HG03575 (cell line): ENCODE results near the gene MACROH2A1.

ENCODE experiments used
- ATAC-seq: cut with Tn5 transposase; IDR thresholded peaks from one replicate; pipeline ENCODE4 v1.9.1; 2021; ENCODE audit not compliant: unreplicated experiment, insufficient number of reproducible peaks, low FRiP score; ENCODE audit errors: extremely low read depth

The MACROH2A1 gene

DNA sequence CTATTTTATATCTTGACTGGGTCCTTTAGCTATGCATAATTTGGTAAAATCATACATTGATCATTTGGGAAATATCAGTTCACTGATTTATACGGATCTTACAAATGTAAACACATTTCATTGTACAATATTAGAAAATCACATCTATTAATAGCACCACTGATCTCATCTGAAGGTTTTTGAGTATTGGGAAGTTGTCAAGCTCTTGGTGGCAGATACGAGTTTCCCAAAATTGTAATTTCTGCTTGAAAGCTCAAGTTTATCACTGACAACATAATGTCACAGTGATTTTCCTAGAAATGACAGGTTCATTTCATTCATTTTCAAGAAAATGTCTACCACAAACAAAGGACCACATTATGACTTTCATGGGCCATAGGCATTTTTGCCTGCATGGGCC is 3.0 kb upstream of the MACROH2A1 start:
- ATAC-seq = no peak

DNA sequence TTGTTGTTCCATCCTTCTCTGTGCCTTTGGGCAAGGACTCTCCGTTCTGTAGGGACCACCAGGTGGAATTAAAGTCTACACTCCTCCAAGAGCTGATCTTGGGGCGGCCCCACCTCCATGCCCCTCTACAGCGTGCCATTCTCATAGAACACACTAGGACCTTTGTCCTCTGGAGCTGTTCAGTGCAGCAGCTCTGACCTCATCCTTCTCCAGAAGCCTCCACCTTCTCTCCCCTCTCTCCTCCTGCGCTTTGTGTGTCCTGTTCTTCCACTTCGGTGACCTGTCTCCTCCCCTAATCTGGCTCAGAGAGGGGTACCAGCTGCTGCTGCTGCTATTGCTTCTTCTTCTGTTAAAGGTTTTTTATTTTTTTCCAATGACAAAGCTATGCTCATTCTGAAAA is 1.8 kb upstream of the MACROH2A1 start:
- ATAC-seq = no peak

DNA sequence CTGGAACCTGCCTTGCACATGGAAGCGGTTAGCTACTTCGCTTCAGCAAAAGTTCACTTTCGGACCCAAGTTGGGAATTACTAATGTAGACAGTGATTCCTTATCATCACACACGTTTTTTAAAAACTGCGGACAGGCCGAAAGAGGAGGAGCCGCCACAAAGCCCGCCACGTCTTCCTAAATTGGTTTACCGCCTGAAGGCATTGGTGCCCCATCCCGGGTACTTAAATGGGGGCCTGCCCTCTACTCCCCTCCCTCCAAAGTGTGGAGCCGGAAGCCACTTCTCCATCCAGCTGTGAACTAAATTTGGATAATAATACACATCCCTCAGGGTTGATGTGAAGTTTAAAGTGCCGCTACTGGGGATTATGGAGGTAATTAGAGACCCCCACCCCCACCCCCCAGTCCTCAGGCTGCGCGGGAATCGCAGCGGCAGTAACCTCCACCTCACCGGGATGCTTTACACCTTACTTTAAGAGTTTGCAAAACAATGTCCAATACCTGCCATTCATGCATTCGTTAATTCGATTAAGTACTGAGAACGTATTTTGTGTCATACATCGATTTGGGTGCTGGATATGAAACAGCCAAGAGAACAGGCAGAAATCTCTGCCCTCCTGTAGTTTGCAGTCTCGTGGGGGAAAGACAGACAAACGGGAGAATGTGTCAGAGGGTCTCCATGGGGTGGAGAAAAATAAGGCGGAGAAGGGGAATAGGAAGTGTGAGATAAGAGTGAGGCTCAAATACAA is 937 bp upstream of the MACROH2A1 start:
- ATAC-seq = no peak

DNA sequence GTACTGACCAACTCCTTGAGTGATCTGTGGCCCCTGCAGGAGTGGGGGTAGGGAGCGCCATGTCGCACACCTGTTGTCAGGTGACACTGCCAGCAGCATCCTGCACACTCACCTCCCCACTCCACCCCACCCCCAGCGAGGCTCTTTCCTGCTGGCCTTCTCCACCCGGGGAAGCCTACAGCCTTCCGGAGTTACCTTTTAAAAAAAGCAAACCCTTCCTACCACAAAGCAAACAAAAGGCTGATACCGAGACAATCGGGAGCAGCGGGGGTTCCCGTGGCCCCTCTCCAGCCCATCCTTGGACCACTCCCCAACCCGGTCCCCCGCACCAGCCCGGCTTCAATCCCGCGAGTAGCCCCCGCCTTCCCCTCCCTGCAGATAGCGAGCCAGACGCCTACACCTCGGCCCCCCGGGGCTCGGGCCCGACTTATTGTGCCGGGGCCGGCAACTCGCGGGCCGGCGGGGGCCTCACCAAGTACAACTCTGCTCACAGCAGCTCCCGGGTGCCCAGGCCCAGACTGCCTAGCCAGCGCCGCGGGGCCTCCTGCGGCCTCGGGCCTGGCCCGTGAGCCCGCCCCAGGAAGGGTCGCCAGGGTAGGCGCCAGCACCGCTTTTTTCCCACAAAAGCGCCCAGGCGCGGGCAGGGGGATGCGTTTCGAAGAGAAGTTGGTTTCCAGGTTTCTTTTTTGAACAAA is 724 bp downstream of the MACROH2A1 start:
- no peak for ATAC-seq

DNA sequence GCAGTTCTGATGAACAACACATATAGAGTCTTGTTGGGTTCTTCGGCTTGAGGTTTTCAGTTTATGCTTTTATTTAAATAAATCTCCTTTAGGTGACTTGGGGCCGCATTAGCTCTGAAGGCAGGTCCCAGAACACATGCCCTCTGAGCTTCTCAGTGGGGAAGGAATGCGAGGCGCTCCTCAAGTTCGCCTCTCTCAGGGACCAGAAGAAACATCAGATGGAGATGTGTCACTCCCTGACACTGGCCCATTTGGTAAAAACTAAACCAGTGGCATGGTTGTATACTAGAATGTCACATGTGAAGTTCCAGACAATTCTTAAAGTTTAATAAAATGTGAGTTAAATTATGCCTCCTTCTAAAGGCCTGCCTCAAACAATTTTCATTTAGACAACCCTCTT is 1.9 kb downstream of the MACROH2A1 start:
- ATAC-seq = no peak

DNA sequence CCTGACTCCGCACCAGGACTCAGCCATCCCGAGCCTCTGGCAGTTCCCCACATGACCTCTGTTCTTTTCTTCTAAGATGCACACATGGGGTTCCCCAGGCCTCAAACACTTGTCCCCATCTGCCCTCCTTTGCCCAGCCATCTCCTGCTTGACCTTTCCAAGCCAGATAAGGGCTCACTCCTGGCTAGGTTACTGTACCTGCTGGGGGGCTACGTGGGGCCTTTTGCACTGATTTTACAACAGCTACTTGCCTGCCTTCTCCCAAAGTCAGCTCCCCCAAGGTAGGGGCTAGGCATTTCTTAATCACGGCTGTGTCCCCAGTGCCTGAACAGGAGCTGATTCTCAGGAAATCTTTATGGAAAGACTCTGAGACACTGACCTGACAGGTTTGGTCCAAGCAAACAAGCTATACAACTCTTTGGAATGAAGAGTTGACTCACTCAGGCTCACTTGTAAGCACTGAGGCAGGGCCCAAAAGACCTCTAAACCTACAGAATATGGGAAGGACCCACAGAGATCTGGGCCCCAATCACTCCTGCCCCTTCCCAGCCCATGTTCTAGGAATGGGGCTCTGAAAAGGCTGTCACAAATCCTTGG is 2.5 kb downstream of the MACROH2A1 start:
- no peak for ATAC-seq

DNA sequence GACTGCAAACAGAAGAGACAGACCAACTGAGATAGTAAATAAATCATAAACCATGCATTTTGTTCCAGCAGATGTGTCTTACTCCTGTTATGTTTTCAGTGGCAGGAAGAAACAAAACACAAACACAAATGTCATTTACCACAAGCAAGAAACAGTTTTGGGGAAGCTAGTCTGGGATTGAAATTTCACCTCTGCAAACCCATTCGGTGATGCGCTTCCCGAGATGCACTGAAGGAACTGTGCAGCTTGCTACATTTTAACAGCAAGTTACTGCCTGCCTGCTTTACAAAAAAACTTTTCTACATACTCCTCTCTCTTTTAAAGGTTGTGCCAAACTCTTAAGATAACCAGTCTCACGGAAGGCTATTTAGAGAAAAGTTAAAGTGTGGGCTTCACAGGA is 3.2 kb downstream of the MACROH2A1 start:
- no peak for ATAC-seq

DNA sequence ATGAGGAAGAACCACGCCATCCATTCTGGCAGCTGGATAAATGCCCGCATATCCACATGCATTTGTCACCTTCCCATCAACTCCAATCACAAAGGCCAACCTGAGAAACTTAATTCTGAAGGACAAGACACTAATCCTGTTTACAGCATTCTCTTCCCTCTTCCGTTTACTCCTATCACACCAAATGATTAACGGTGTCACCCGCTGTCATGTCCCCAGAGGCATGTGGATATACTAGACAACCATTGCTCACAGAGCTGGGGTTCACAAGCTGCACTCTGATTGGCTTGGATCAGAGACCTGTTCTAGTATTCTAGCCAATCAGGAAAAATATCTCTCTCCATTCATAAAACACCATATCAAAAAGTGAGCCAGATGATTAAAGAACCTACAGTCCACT is 3.6 kb downstream of the MACROH2A1 start:
- ATAC-seq = no peak

DNA sequence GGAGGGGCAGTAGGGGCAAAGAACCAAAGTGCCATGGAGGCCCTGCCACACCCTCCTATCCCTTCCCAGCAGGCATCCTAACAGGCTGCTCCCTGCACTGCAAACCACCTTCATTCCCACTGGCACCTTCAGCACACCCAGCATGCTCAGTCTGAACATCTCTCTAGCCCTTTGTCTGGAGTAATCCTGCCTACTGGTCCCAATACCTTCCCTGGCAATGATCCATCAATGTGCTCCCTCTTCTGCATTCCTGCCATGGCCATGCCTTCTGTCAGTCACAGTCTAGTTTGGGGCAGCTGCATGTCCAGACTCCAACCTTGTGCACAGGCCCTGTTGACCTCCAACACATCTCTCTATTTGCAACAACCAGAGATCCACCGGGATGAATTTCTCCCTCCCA is 4.9 kb downstream of the MACROH2A1 start:
- no peak for ATAC-seq

DNA sequence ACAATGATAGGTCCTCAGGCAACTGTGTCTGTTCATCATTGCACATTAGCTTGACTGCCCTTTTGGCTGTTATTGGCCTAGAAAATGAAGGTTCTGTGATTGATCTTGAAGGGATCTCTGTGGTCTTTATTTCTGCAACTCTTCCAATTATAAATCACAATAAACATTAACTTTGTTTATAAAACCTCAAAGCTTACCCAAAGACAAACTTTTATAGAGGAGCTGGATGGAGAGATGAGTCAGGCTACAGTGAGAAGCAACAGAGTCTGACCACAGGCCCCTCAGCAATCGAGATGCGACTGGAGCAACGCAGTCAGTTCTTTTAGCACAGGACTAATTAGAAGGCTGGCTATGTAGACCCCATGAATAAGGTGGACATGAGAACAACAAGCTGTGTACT is 5.3 kb downstream of the MACROH2A1 start:
- ATAC-seq = no peak

DNA sequence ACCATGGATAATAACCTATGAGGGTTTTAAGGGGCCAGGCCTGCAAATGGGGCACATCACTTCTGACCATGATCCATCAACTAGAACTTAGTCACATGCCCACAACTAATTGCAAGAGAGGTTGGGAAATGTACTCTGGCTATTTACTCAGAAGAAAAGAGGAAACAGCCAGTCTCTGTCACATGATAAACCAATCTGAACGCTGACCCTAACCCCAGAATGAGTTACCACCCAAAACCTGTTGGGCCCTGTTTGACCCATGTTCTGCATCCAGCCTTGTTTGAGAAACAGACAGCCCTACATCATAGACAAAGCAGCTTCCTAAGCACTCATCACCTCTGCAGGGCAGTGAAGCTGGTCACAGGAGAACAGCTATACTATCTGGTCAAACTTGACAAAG is 5.8 kb downstream of the MACROH2A1 start:
- ATAC-seq = no peak

DNA sequence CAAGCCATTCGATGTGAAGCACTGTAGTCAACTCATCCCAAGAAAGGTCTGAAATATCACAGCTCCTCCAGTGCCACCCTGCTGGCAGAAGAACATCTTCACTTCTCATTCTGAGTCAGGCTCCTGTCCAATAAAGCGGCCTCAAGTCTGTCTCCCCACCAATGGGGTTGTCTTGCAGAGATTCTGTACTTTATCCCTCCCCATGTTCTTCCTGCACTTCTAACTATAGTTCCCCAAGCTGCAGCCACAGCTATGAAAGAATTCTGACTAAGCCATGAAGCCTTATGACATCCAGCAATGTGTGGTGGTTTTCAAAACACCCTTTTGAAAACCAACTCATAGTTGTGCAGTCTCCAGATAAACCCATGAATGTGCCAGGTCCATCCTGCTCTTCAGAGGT is 6.8 kb downstream of the MACROH2A1 start:
- no peak for ATAC-seq

DNA sequence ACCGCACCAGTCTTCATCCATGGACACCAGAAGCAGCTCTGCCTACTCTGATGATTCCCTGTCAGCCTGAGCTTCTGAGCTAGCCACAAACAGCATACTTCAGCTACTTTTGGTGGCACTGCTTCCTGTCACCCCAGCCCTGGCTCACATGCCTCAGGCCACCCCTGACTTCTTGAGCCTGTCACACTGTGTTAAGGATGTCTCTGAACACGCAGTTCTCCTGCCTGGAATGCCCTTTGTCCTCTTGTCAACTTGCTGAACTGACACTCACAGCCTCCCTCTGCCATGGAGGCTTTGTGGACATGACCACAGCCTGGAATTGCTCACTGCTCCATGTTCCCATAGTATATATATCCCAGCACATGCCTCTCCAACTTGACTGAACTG is 7.2 kb downstream of the MACROH2A1 start:
- no peak for ATAC-seq

DNA sequence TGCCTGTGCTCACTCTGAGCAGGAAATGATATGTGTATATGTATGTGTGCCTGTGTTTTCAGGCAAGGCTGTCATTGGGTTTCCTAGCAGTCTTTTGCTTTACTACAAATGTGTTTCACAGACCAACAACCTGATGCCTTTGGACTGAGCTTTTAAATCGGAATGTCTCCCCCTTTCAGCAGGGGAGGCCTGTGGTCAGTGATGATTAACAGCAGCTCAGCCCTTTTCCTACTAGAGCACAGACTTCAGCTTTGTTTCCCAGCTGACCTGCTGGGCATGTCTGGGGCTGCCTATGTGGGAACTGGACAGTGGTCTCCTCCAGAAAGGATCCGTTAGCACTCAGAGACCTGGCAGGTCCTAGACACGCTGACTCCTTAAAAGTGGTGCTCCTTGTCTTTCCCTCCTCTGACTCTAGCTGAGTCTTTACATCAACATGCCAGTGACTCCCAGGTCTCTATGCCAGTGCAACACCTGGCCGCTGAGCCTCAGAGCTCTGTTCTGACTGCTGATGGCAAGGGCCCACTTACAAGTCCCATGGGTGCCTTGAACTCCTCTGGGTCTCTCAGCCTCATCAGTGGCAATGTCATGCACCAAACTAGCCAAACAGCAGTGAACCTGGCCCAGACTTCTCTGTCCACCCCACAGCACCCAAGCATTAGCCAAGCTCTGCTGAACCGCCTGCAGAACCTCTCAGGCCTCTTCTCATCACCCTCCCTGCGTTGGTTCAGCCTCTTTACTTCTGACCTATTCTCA is 7.7 kb downstream of the MACROH2A1 start:
- ATAC-seq = no peak

DNA sequence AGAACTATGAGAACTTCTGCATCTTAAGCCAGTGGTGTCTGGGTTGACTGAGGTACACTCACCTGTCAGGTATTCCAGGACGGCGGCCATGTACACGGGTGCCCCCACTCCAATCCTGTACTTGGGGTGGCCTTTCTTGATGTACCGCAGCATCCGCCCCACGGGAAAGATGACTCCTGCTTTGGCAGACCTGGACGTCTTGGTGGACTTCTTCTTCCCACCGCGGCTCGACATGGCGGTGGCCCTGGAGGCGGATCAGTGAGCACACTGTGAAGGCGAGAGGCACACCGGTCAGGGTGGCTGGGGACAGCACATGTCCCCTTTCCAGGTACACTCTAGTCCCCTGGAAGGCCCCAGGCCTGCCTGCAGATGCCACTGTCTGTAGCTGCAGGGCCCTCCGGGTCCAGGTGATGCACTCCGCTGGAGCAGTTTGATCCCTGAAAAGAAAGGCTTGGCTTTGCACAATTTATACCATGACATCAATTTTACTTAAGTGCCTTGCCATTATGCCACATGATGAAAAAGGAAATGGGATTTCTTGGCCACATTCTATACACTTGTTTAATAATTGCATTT is 10.1 kb downstream of the MACROH2A1 start:
- no peak for ATAC-seq

DNA sequence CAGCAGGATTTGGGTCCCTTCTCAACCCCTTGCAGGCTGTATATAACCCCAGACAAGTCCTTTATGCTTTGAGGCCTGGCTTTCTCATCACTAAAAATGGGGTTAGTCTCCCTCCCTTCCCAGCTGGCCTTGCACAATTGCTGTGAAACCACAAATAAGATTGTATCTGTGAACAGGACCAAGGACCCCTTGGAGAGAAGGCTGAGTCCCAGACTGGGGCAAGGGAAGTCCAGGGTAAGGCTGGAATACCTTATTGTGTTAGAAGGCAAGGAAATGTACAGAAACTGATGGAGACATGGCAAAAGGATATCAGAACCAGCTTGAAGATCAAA is 11.4 kb downstream of the MACROH2A1 start:
- no peak for ATAC-seq

DNA sequence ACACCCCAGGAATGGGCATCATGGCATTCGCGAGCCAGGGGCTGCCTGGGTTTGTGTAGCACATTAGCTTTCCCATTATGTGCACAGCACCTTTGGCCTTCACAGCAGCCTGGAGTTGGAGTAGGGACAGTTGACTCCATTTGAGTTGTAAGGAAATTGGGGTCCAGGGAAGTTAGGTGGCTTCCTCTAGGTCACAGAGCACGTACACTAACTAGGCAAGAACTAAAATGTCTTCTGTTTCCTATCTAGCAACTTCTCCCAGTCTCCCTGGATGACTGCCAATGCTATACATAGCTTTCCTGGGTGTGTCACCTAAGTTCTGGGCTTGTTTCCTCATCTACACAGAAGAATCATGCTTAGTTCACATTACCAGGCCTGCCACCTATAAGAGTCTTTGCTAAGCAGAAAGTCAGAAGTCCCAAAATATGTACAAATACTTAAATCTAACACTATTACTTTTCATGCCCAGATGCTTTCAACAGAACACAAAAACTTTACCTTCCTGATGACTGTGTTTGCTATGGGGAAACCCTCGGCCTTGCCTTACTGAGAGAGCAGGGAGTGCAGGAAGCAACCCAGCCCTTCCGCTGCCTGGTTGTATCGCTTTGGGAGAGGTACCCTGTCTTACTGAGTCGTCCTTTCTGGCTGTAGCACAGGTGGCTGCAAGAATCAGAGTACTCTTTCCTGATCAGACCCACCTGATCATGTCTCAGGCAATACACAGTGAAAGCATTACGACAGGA is 12.0 kb downstream of the MACROH2A1 start:
- ATAC-seq = no peak

DNA sequence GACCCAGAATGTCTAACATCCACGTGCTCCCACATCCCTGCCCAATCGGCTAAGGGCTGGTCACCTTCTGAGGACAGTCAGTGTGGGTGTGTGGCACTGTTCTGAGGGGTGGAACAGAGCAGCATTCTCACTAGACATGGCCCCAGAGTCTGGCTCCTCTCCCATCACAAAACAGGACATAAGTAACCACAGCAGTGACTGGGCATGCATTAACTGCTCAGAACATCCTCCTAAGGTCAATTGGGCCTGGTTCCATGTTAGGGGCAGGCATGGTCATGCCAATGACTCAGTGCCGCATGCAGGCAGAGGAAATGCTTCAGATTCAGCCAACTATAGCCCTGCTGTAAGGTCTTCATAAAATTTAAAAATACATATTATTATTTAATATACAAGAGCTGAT is 12.9 kb downstream of the MACROH2A1 start:
- no peak for ATAC-seq

DNA sequence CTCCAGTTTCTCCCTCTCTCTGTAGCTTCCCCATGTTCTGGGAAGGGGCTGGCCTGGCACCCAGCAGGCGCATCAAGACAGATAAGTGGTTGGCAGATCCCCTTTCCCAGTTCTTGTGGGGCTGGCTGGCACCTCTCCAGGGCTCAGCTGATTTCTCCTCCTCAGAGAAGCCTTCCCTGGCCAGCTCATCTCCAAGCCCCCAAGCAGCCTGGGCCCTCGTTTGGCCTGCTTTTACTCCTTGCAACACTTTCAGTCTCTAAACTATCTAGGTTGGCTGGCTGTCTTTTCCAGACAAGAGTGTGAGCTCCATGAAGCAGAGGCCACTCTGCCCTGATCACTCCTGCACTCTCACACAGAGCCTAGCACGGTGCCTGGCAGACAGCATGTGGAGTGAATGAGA is 13.5 kb downstream of the MACROH2A1 start:
- ATAC-seq = no peak
